K562 (cell line): ENCODE results near the gene CTRL. TPM values are rescaled to one million over a fixed set of nuclear protein-coding genes. Genes with fewer than 3 reads are reported as not detected.

Experiments used
- ATAC-seq: fragments of 200-7000 bp; cut with Tn5 transposase; 3 replicates; pipeline ENCODE4 v1.9.1; 2020; ENCODE audit warnings: moderate library complexity
- BruUV-seq: library from RNA; stranded (reverse); fragments of 400-500 nt; replicated peaks from 2 replicates; lab custom pipeline; 2021; lab: Mats Ljungman, UMichigan
- CTCF ChIA-PET: fragments of 300-600 bp; formaldehyde crosslinking; extraction: SDS; loops from one replicate; lab custom pipeline; 2021; ENCODE audit warnings: low intra/inter-chr PET ratio; lab: Yijun Ruan, JAX
- POLR2A ChIA-PET: fragments of 300-600, 350-650 bp; sonication (Branson Sonifier 250); formaldehyde crosslinking; extraction: SDS; loops from one replicate; lab custom pipeline; 2021; ENCODE audit warnings: antibody characterized with exemption, inconsistent platforms; lab: Yijun Ruan, JAX
- DNase-seq, 4 experiments: peaks; one replicate each; pipeline versions ENCODE4 v3.0.0 to v3.0.0-alpha.2; 2011 to 2018; ENCODE audit warnings: low spot score in 3 of 4, mixed read lengths in 3 of 4; ENCODE audit errors: extremely low read depth in 1 of 4
- FAIRE-seq: peaks from 2 replicates; lab custom pipeline; 2011; peaks lifted over from hg19 to GRCh38; lab: Jason Lieb, UNC
- H2AFZ ChIP-seq: 2 replicates; pipeline ENCODE4 v1.6.0; 2011; ENCODE audit warnings: low read depth, low read length, control low read depth, inconsistent platforms
- H3K27ac ChIP-seq: fragments of 200-600 bp; 3 replicates; pipeline ENCODE4 v1.8.0; 2011; ENCODE audit warnings: low read depth, mild to moderate bottlenecking, control low read depth, inconsistent platforms, low read length, moderate library complexity, mixed read lengths; ENCODE audit errors: extremely low read depth
- H3K27me3 ChIP-seq, 2 experiments: fragments of 300-600 bp in 1 of 2; 2 replicates in 1 of 2; 3 replicates in 1 of 2; pipeline versions ENCODE4 v1.6.0 to v1.8.0; 2011; ENCODE audit warnings: inconsistent platforms in 2 of 2, low read length in 2 of 2, mild to moderate bottlenecking in 1 of 2, mixed read lengths in 1 of 2, moderate library complexity in 1 of 2; ENCODE audit not compliant: control insufficient read depth in 2 of 2, insufficient read depth in 2 of 2
- H3K36me3 ChIP-seq: fragments of 300-600 bp; 3 replicates; pipeline ENCODE4 v1.8.0; 2011; ENCODE audit warnings: mild to moderate bottlenecking, low read length, inconsistent platforms; ENCODE audit not compliant: control insufficient read depth, insufficient read depth
- H3K4me1 ChIP-seq, 2 experiments: fragments of 200-600 bp in 1 of 2; replicated peaks in 1 of 2; 2 replicates in 1 of 2; 3 replicates in 1 of 2; pipeline versions ENCODE4 v1.5.1 to v1.8.0; 2011; ENCODE audit warnings: inconsistent platforms in 2 of 2, low read length in 2 of 2, mild to moderate bottlenecking in 1 of 2, mixed read lengths in 1 of 2, moderate library complexity in 1 of 2; ENCODE audit not compliant: control insufficient read depth in 2 of 2, insufficient read depth in 2 of 2
- H3K4me2 ChIP-seq: 2 replicates; pipeline ENCODE4 v1.6.1; 2011; ENCODE audit warnings: low read length, control low read depth, inconsistent platforms, mixed read lengths; ENCODE audit not compliant: insufficient read depth
- H3K4me3 ChIP-seq: fragments of 200-600 bp; sonication (generic), shearing (Covaris generic); 2 replicates; pipeline ENCODE4 v1.5.1; 2016; ENCODE audit warnings: control low read depth, inconsistent platforms
- H3K79me2 ChIP-seq: fragments of 200-600 bp; 3 replicates; pipeline ENCODE4 v1.8.0; 2011; ENCODE audit warnings: low read length, inconsistent platforms; ENCODE audit not compliant: control insufficient read depth, insufficient read depth
- H3K9ac ChIP-seq, 2 experiments: 2 replicates each; pipeline versions ENCODE4 v1.6.0 to v1.6.1; 2011; ENCODE audit warnings: low read depth in 2 of 2, low read length in 2 of 2, control low read depth in 1 of 2, inconsistent platforms in 1 of 2, mild to moderate bottlenecking in 1 of 2, mixed read lengths in 1 of 2; ENCODE audit not compliant: insufficient read depth in 1 of 2
- H3K9me1 ChIP-seq: one replicate; pipeline ENCODE4 v1.6.0; 2011; ENCODE audit warnings: inconsistent platforms, mild to moderate bottlenecking, low read length, moderate library complexity; ENCODE audit not compliant: control insufficient read depth, insufficient read depth
- H3K9me3 ChIP-seq: replicated peaks from 2 replicates; pipeline ENCODE4 v1.5.1; 2011; ENCODE audit warnings: low read depth, low read length, inconsistent platforms; ENCODE audit not compliant: control insufficient read depth, insufficient read depth
- H4K20me1 ChIP-seq: replicated peaks from 2 replicates; pipeline ENCODE4 v1.6.1; 2011; ENCODE audit warnings: low read length, inconsistent platforms, mixed read lengths; ENCODE audit not compliant: control insufficient read depth, insufficient read depth
- CSDE1 ChIP-seq, 2 experiments: fragments of 450-650 bp; IDR thresholded peaks; 2 replicates each; pipeline ENCODE4 v1.6.1; 2016; ENCODE audit warnings: mild to moderate bottlenecking in 1 of 2
- HNRNPUL1 ChIP-seq: fragments of 200-400 bp; formaldehyde crosslinking; IDR thresholded peaks from 2 replicates; pipeline ENCODE4 v1.6.1; 2017; ENCODE audit warnings: low read length
- RBM22 ChIP-seq: fragments of 200-400 bp; formaldehyde crosslinking; IDR thresholded peaks from 2 replicates; pipeline ENCODE4 v1.6.1; 2018; ENCODE audit warnings: low read length, low read depth; ENCODE audit not compliant: poor library complexity, severe bottlenecking
- SIN3A ChIP-seq, 2 experiments: fragments of 150-350 bp in 1 of 2; IDR thresholded peaks; 2 replicates each; pipeline ENCODE4 v1.6.1; 2011 to 2016; ENCODE audit warnings: borderline replicate concordance in 2 of 2, low read depth in 2 of 2, low read length in 2 of 2, mild to moderate bottlenecking in 2 of 2, moderate library complexity in 2 of 2; ENCODE audit not compliant: control insufficient read depth in 1 of 2
- SRSF9 ChIP-seq: fragments of 200-400 bp; formaldehyde crosslinking; IDR thresholded peaks from 2 replicates; pipeline ENCODE4 v1.6.1; 2017; ENCODE audit warnings: low read depth, low read length, borderline replicate concordance
- STAT6 ChIP-seq: sonication (generic); formaldehyde crosslinking; IDR thresholded peaks from 2 replicates; pipeline ENCODE4 v1.8.1; 2023; ENCODE audit warnings: mild to moderate bottlenecking, missing genetic modification reagents
- WGBS: fragments of 100-300 bp; shearing (Covaris generic); methylation state at CpG from one replicate; pipeline ENCODE4 v1.1.6; 2016; ENCODE audit warnings: low coverage, mixed read lengths; ENCODE audit not compliant: insufficient coverage; ENCODE audit errors: missing lambda C conversion rate; 5-methylcytosine and 5-hydroxymethylcytosine counted together
- in situ Hi-C: fragments of 300-500 bp; cut with MboI; formaldehyde crosslinking; loops from 4 replicates; pipeline ENCODE4 v1.15.0; 2018; ENCODE audit warnings: inconsistent platforms, mixed read lengths
- intact Hi-C: fragments of 100-400 bp; cut with micrococcal nuclease; formaldehyde crosslinking; loops from 2 replicates; pipeline ENCODE4 v1.14.2; 2022
- polyA plus RNA-seq, 8 experiments: library from polyadenylated mRNA; depleted of rRNA in 4 of 8; stranded (reverse) in 5 of 8; unstranded in 3 of 8; fragments of >200 nt; fragmentation: Nextera tagmentation in 2 of 8; fragmentation: Illumina TruSeq in 1 of 8; extraction: Ambion mirVana in 2 of 8; extraction: Trizol in 1 of 8; gene quantifications; 2 replicates each; pipeline versions ENCODE4 v1.2.1 to v1.2.3, GENCODE V29; 2011 to 2014; ENCODE audit warnings: inconsistent platforms in 1 of 8, missing spikeins in 1 of 8
- total RNA-seq, 7 experiments: library from RNA; depleted of rRNA in 6 of 7; stranded (reverse); fragments of >200 nt in 6 of 7; fragmentation: Illumina TruSeq in 2 of 7; extraction: Trizol in 2 of 7; gene quantifications; 2 replicates each; pipeline versions ENCODE4 v1.2.1 to v1.2.3, GENCODE V29; 2011 to 2021; ENCODE audit warnings: low replicate concordance in 1 of 7

Gene CTRL
- total and polyA plus RNA-seq, 9 of the 15 experiments (the other 6 are each of a cell fraction or from before 2014, with no cell fraction given): 1.4 to 5.6 (median 2.5) TPM

- Histone ChIP-seq H3K9me1 (no peaks in the 10 kb centered on the region), H2AFZ (no peak overlapping the region), H3K27ac (no peak overlapping the region), H3K36me3 (peaks cover 24% of the 10 kb centered on the region; the same call in 2 of the 3 replicates), H3K4me3 (no peak overlapping the region), H3K9ac (no peak overlapping the region), H3K27me3 (no peaks in the 10 kb centered on the region), H3K4me1 (peaks cover 11 to 44% of the 10 kb centered on the region in 2 experiments; a peak in 3 of 5 replicates), H4K20me1 (no peaks in the 10 kb centered on the region; the same call in 1 of the 2 replicates), H3K79me2 (peaks cover 18% of the 10 kb centered on the region), H3K9me3 (no peaks in the 10 kb centered on the region), H3K4me2 (no peak overlapping the region)
- intact Hi-C loops (loop anchor here (10.0 kb wide), 1 partner anchor 405 kb away; the partner anchor contains the start of gene RIPOR1), in situ Hi-C loops (no loop called here)
- FAIRE-seq: no peak
- no peak for TF ChIP-seq RBM22
- no peak for ATAC-seq
- 88% methylated on average over 9 of the region's 14 CpGs for WGBS
- CTCF ChIA-PET: interaction anchor here (0.6 to 3.8 kb wide), 2 partner anchors 47 to 110 kb away, joined by 4 to 35 read pairs; partner anchors contain the start of gene NRN1L
- no peak for DNase-seq
- POLR2A ChIA-PET: interaction anchor here (1.5 kb wide), 1 partner anchor 38 kb away, joined by 4 read pairs; no protein-coding TSS in a partner anchor
- BruUV-seq: no TSS peak
These were observed 1.5 kb downstream of the CTRL start for GRCh38 chr16:67930191-67930590.

- H2AFZ ChIP-seq: no peak overlapping the region
- intact Hi-C loops (loop anchor here (1.0 to 2.0 kb wide), 3 partner anchors 45 to 256 kb away; no protein-coding TSS in a partner anchor), in situ Hi-C loops (loop anchor here (5.0 to 10.0 kb wide), 3 partner anchors 111 to 404 kb away; partner anchors contain the start of genes C16orf86, ENKD1 and RIPOR1)
- H3K4me3 ChIP-seq: no peak overlapping the region
- no peak overlapping the region for H3K27ac ChIP-seq
- WGBS: 32% methylated on average over 16 of the region's 16 CpGs
- peaks cover 4% of the 10 kb centered on the region; the same call in 2 of the 3 replicates for H3K79me2 ChIP-seq
- POLR2A ChIA-PET: interaction anchor here (0.6 kb wide), 1 partner anchor 20 kb away, joined by 3 read pairs; no protein-coding TSS in a partner anchor
- H3K9me1 ChIP-seq: no peaks in the 10 kb centered on the region
- peaks cover 1 to 33% of the 10 kb centered on the region in 2 experiments; a peak in 3 of 5 replicates for H3K4me1 ChIP-seq
- peaks cover 3% of the 10 kb centered on the region; the same call in 1 of the 2 replicates for H4K20me1 ChIP-seq
- peak; percentile 75 to 81 (median 79) for DNase-seq
- ATAC-seq: peak; percentile 93
- no peak overlapping the region for H3K4me2 ChIP-seq
- BruUV-seq: no TSS peak
- H3K9ac ChIP-seq: no peak overlapping the region; a peak in 1 of 4 replicates
- CTCF ChIA-PET: interaction anchor here (1.2 to 3.8 kb wide), 6 partner anchors 9 to 407 kb away, joined by 4 to 35 read pairs (median 15); partner anchors contain the start of gene NRN1L
- H3K36me3 ChIP-seq: peaks cover 22% of the 10 kb centered on the region; the same call in 2 of the 3 replicates
- no peaks in the 10 kb centered on the region for H3K9me3 ChIP-seq
- peak; percentile 95 for FAIRE-seq
- H3K27me3 ChIP-seq: no peaks in the 10 kb centered on the region
- TF ChIP-seq HNRNPUL1: no peak
- TF ChIP-seq SRSF9: no peak
- no peak for TF ChIP-seq CSDE1 (IDR thresholded peaks at IDR 0.05)
- TF ChIP-seq STAT6 (CRISPR knock-in tag): no peak
- no peak for TF ChIP-seq SIN3A (IDR thresholded peaks at IDR 0.05; ENCODE audit: borderline replicate concordance in 2 of 2, control insufficient read depth in 1 of 2, low read depth in 2 of 2, low read length in 2 of 2)
These were observed 2.9 kb downstream of the CTRL start for GRCh38 chr16:67928561-67929364.
